ENCODE data around the gene CDC7.

GRCh38 chr1:91476533-91477217 is 24.0 kb upstream of the CDC7 start:
- peak in 1 of 2 experiments; percentile 50; a peak in 3 of 4 replicates for TF ChIP-seq CTCF (conservative IDR thresholded peaks at IDR 0.05; ENCODE audit: low read depth in 2 of 2)
- TF ChIP-seq JUNB (IDR thresholded peaks at IDR 0.05; ENCODE audit: unreplicated experiment): no peak
- no peak for TF ChIP-seq EZH2 (IDR thresholded peaks at IDR 0.05; ENCODE audit: low read depth, unreplicated experiment)
- no peak for TF ChIP-seq POLR2AphosphoS5 (IDR thresholded peaks at IDR 0.05; ENCODE audit: low read depth)
- no peak for TF ChIP-seq EZH2phosphoT487 (IDR thresholded peaks at IDR 0.05; ENCODE audit: unreplicated experiment)
